GM12864 (cell line): ENCODE data around the gene TK1.
A peak's percentile ranks its signal among the peaks of the same experiment; 100 is the strongest.

ENCODE experiments used
- DNase-seq: peaks from one replicate; pipeline ENCODE4 v3.0.0-alpha.2; 2011; ENCODE audit warnings: low read depth
- H3K4me3 ChIP-seq: 2 replicates; pipeline ENCODE4 v1.5.1; 2011; ENCODE audit warnings: mild to moderate bottlenecking, low read depth, low read length, control low read depth
- CTCF ChIP-seq: IDR thresholded peaks from 2 replicates; pipeline ENCODE4 v1.5.1; 2011; ENCODE audit warnings: low read depth, mild to moderate bottlenecking, moderate library complexity, low read length, control low read depth, inconsistent platforms; ENCODE audit errors: missing control alignments

The TK1 gene

GRCh38 chr17:78130437-78131101 lies 56.3 kb downstream of the TK1 start, which contains the start of gene TMC8:
Gene TMC8, plus strand, starts transcription at chr17:78130771. Its CDS starts 818 bp downstream, at chr17:78131589.
- H3K4me3 ChIP-seq: peak within 1 kb of the TSS; percentile 82
- no peak for TF ChIP-seq CTCF
- peak; percentile 85 for DNase-seq

- H3K4me3 ChIP-seq: peak overlapping the region; percentile 82
- no peak for DNase-seq
- TF ChIP-seq CTCF: no peak
These were observed 56.8 kb downstream of the TK1 start for GRCh38 chr17:78130090-78130436.

- no peak for TF ChIP-seq CTCF
- no peak for DNase-seq
- H3K4me3 ChIP-seq: peak overlapping the region; percentile 82
These were observed 57.3 kb downstream of the TK1 start for GRCh38 chr17:78129351-78130089.

GRCh38 chr17:78128551-78129350 lies 58.1 kb downstream of the TK1 start, which contains the start of gene TMC6:
Gene TMC6, minus strand, starts transcription at chr17:78128755. Its CDS starts 1,923 bp downstream, at chr17:78126832.
- TF ChIP-seq CTCF: no peak
- no peak for DNase-seq
- peak within 1 kb of the TSS; percentile 82 for H3K4me3 ChIP-seq

- peak overlapping the region; percentile 82 for H3K4me3 ChIP-seq
- DNase-seq: no peak
- TF ChIP-seq CTCF: no peak
These were observed 58.8 kb downstream of the TK1 start for GRCh38 chr17:78127888-78128550.

GRCh38 chr17:78127239-78127887 lies 59.5 kb downstream of the TK1 start:
- DNase-seq: no peak
- H3K4me3 ChIP-seq: peak overlapping the region; percentile 82
- no peak for TF ChIP-seq CTCF
